Stimulated activated CD4-positive, alpha-beta T cell treated with anti-CD3 and anti-CD28 coated beads, Interleukin-2, amount 100 ng/mL, for 48 hours (primary cell): ENCODE data around the gene CBX8.

Source experiments
- DNase-seq, 2 donors: peaks; one replicate each; pipeline ENCODE4 v3.0.0-alpha.2; 2020

Gene CBX8

DNA sequence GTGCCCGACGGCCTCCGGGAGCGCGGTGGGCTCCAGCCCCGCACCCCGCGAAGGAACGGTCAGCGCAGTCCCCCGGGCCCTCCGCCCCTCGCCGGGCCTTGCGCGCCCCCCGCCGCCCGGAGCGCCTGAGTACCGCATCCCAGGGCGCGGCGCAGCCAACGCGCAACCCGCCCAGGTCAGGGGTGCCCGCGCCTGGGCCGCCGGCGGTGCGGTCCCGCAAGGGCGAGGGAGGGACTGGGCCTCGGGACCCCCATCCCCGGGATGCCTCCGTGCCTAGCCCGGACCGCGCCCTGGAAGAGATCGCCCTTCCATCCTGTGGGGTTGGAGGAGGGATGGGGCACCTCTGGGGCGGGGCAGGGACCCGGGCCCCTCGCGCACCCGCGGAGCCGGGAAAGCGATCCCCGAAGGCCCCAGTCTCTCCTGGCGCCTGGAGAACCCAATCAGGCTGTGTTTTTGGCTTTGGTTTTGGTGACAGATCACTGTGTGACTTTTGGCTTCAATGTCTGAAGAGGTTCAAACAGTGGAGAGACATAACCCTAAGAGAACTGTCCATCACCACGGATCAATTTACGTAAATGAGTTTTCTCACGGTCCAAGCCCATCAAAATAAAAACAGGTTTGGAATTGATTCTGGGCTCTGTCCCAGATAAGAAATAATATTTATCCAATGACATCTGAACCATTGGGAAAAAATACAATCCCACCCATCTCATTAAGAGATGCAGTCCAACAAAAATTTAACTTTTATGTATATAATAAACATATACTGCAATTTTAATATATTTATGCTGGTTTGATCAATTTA, 48.4 kb downstream of the CBX8 start:
- no peak for DNase-seq

DNA sequence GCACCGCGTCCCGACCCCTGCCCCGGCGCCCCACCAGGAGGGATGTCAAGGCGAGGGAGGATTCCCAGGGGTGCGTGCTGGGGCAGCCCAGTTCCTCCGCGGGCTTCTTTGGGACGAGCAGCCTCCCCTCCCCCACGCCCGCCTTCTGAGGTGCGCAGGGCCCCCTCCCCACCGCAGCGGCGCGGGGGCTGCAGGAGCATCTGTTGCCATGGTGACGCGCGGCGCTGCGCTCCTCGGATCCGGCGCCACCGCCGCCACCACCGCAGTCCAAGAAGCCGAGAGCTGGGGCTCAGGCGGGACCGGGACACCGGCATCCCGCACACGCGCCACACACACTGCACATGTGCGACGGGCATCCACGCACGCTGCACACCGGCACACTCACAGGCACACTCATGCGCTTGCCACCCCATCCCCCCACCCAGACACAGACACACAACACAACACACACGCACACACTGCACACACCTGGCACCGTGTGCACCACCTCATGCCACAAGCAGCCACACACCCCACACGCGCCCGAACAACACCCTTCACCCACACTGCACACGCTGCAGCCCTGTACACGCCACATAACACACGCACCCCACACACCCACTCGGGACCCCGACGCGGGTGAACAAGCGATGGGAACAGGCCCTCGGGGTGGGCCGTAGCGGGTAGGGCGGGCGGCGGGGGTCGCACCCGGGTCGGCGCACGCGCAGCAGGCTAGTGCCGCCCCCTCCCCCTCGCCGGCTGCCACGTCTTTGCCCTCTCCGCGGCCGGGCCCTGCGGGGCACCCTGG, 49.2 kb downstream of the CBX8 start:
- DNase-seq: no peak

DNA sequence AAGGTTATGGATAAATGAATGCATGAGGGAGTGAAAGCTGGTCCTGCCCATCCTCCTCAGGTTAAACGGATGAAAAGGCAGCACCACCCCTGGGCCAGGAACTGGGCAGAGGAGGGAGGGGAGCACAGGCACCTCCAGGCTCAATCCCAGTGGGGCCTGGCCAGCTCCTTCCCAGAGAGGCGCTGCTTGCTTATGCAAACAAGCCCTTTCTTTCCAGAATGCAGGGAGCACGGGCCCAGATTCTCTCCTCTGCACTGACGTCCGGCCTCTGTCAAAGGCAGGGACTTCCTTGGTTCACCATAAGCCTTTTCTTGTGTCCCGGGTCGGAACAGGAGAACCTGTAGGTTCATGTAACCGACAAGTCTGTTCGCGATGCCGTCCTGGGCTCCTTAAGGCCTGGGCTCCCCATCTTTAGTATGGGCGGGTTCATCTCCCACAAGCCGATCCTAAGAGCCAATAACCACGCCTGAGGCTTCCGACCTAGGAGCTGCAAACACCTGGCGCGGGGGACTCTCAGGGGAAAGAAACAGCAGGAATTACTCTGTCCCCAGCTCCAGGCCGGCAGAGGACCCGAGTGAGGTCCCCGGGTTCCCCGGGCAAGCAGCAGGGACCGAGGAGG, 49.9 kb downstream of the CBX8 start:
- DNase-seq: no peak

DNA sequence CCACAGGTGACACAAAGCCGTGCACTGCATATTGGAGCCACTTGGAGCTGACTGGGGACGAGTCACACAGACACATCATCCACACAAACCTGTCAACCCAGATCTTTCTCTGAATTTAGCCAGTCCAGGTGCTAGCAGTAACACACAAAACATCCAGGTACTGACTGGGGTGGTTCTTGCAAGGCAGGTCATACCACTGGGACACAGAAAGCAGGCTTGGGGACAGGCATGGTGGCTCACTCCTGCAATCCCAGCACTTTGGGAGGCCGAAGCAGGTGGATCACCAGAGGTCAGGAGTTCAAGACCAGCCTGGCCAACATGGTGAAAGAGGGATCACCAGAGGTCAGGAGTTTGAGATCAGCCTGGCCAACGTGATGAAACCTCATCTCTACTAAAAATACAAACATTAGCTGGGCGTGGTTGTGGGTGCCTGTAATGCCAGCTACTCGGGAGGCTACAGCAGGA, 51.2 kb downstream of the CBX8 start:
- no peak for DNase-seq

DNA sequence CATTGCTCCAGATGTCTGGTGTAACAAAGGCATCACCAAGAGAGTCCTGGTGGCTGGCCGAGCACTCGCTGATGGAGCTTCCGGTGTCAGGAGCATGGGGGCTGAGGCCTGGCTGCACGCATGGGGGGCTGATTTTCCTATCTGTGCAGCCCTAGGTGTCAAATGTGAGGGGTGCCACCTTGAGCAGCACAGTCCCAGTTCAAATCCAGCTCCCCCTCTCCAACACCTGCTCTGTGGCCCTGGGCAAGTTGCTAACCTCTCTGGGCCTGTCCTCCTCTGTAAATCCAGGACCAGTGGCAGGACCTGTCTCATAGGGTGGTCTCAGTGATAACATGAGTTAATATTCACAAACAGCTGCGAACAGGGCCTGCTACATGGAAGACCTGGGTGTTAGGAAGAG, 53.3 kb downstream of the CBX8 start:
- no peak for DNase-seq

DNA sequence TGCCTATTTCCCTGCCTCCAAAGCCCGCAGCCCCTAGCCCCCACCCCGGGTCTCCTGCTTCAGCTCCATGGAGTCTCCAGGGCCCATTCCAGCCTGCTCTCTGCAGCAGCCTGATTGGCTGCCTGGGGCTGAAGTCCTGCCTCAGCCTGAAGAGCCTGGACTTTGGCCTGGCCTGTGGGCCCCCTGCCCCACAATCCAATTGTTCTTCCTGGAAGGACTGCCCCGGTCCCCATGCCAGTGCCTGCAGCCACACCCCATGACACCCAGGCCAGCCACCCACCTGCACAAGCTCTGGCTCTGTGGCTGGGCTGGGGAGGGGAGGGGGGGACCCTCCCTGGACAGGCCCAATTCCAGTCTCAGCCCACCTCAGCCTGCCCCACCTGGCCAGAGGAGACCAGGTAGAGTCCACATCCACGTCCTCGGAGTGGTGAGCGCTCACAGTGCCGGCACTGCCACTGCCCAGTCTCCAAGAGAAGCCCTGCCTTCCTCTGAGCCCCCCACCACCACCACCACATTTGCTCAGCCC, 53.9 kb downstream of the CBX8 start:
- DNase-seq: no peak

- no peak for DNase-seq
Observed at GRCh38 chr17:79742589-79742918, 54.3 kb downstream of the CBX8 start.
